DMS79 treated with DMSO at 0.1 percent for 48 hours (cell line): ENCODE measurements around the gene PLA2G4E.
A peak's percentile ranks its signal among the peaks of the same experiment; 100 is the strongest.

Source experiments
- DNase-seq: peaks from one replicate; lab custom pipeline; 2025; lab: John Stamatoyannopoulos, UW

Gene PLA2G4E

DNA sequence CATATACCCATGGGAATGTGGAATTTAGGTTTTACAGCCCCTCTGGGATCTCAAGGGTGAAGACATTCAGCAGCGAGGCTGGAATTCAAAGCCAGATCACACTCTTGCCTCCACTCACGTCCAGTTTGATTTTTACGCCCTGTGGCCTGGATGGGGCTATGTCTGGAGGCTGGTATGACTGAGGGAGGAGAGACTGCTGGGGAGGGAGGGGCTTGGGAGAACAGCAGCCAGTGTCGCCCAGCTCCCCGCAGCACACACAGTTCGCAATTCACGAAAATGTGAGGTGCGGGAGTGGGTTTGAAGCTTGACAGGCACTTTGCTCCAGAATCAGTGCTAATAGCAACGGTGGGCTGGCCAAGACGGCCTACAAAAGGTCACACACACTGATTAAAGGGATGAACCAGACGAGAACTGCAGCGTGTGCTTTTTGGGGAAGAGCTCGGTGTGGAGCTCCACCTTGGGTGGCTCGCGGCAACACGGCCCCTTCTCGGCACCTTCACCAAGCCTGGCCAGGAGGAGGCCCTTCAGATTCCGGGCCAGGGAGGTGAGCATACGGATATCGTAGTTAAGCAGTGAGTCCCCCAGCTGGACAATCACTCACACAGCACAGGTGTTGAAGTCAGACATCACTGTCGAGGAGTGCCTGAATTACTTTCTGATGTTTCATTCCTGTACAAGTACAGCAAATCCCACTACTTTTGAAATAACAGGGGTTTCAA is 64.9 kb downstream of the PLA2G4E start:
- DNase-seq = no peak

DNA sequence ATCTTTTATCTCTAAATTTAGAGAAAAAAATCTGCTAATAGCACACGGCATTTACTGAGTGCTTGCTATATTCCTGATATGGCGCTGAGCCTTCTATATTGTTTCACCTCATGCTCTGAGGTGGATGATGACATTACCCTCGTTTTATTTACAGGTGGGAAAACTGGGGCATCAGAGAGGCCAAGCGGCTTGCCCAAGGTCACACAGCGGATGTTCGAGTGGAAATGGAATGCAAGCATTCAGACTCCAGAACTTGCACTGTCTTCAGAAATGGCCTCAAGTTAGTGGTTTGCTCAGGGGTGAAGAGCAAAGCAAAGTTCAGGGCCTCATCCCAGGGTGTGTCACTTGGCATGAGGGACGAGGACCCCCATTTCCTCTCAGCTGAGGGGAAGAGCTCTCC is 65.7 kb downstream of the PLA2G4E start:
- no peak for DNase-seq

DNA sequence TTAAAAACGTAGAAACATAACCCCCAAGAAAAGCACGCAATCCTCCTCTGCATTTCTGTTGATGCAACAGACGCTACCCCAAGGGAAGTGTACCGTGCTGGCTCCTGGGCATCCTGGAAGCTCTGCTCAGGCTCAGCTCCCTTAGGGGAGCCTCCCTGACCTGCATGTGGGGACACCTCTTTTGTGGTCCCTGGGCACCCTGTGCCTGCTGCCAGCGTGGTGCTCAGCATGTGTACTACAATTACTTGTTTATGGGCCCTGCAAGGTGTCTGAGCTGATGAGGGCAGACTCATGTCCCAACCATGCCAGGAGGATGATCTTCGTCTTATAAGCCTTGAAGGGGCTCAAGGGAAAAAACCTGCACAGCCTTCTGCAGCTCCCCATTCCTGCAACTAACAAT is 66.8 kb downstream of the PLA2G4E start:
- DNase-seq = no peak

DNA sequence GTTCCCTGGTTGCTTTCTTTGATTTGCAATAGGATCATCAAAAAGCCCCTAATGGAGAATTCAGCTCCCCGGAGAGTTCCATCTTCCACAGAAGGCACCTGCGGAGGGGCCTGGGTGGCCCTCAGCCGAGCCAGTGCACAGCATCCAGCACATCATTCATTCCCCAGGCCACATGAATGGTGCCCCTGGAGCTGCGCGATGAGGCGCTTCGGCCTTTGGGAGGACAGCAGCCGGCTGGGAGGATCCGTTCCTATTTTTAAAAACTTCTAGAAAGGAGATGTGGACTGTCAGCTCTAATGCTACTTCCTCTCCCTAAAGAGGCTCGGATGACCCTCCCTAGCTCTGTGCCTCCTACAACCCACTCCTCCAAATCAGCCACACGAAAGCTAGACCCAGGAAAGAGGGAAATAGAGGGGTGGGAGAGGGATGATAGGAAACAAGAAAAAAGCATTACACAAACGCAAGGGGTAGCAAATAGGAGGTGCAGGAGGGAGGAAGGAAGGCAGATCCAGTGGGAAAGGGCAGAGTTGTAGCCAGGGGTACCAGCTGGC is 68.8 kb downstream of the PLA2G4E start:
- DNase-seq = no peak

DNA sequence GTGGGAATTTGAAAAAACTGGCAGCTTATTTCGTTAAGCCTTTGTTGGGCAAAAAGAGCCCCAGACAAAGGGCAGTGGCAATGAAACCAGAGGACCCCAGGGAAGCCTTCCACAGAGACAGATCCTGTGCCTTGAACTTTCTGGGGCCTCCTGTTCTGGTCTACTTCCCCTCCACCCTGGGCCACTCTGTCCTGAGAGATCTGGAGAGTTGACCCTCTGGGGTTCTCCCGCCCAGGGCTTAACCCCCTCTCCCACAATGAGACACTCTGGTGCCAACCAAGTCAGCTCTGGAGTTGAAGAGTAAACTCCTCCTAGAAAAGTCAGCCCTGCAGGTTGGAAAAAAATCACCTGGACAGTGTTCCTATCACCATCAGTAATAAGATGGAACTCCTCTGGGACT is 69.3 kb downstream of the PLA2G4E start:
- DNase-seq = no peak

DNA sequence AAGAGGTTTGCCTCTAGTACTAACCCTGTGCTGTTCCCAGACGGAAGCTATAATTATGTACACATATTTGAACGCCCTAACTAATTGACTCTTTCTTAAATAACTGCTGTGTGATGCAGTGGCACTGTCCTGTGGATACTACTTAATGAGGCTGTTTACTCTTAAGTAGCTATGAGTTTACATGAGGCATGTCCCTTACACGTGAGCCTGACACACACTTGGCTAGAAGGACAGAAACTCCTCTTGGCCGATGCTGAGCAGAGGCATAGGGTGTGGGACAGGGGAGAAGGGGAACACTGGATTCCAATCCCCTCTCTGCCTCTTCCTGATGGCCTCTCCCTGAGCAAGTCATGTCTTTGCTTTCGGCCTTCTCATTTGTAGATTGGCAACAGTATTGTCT is 70.4 kb downstream of the PLA2G4E start:
- no peak for DNase-seq

DNA sequence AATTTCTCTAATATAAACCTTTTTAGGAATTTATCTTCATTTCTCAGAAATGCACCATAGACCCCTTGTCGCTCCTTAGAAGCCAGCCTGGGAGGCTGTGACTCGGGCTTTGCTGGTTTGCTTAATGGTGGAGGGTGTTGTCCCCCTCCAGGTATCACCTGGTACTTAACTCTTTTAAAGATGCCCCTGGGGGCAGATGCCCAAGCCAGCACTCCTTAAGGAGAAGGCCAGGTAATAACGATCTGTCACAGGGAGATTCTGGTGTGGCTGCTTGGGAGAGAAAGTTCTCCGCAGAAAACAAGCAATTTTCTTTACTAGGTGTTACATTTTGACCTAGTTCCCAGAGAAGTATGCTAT is 70.7 kb downstream of the PLA2G4E start:
- no peak for DNase-seq

DNA sequence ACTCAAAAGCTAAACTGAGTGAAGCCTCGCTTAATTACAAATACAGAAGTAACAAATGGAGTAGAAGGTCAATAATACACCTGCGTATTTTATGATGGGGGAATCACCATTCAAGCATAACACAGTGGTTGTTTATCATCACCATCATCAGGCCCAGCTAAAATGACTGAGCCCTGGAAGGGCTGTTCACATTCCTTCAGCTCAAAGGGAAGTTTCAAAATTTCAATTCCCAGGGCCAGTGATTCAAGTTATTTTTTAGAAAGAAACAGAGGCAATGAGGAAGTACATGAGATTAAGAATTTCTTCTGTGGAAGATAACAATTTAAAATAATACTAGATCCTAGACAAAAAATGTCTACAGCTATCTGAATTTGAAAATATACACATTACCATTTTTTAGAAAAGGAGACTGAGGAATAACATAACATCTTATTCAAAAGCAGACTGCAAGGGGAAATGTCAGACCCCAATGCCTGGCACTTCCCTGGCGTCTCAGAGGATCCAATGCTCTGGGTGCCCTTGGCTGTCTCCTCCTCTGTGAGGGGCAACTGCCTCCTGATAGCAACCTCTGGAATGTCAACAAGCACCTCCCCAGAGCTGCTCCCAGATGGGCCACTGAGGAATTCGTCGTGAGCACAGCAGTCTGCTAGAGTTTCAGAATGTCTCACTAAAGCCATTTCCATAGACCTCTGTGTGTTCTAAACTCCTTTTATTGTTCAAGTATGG is 71.3 kb downstream of the PLA2G4E start:
- DNase-seq = no peak

DNA sequence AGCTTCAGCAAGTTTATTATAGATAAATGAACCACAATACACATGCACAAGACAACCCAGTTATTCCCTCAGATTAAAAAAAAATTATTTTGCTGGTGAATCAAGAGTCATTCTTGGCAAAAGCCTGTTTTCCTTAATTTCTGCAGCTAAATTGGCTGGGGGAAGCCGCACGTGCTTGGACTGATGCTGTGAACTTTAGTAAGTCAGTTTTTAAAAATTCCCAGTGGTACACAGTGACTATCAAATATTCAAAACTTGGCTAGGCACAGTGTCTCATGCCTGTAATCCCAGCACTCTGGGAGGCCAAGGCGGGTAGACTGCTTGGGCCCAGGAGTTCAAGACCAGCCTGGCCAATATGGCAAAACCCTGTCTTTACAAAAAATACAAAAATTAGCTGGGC is 72.4 kb downstream of the PLA2G4E start:
- no peak for DNase-seq

DNA sequence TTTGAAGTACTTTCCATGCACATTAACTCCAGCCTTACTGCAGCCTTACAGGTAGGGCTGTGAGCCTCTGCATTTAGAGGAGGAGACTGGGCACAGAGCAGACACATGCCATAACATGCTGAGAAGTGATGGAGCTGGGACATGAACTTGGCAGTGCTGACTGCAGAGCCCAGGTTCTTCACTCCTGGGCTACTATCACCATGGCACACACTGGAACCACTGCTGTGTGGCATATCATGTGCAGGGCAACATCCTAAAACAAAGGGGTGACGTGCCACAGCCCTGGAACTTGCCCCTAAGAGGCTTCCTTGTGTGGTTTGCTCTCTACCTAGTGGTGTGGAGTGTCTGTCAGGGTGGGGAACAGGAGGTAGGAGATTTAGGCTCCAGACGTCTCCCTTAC is 73.9 kb downstream of the PLA2G4E start:
- DNase-seq = no peak

DNA sequence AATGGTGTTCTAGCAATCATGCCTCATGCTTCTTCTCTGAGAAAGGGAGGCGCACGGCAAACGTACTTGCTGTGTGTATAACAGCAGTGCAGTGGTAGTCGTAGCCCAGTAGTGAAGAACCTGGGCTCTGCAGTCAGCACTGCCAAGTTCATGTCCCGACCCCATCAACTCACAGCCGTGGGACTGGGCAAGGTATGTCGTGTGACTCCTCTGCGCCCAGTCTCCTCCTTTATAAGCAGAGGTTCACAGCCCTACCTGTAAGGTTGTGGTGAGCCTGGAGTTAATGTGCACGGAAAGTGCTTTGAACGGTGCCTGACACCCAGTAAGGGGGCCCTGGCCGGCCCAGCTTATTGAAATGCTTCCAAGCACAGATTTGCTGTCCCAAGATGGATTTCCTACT is 75.1 kb downstream of the PLA2G4E start:
- no peak for DNase-seq

DNA sequence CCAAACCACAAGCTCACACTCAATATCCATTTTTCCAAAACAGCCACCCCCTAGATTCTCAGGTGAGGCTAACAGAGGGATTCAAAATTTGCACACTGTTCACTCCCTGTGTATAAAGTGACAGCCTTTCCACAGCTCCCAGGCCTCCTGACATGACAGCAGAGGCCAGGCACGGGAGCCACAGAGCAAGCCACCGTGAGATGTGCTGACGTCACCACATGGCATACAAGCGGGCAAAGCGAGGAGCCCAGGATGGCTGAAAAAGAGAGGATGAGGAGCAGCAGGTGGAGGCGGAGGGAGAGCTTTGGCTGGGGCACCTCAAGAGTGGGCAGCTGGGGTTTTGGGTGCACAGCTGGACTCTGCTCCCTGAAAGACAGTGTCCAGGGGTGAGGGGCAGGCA is 75.6 kb downstream of the PLA2G4E start:
- DNase-seq = no peak

DNA sequence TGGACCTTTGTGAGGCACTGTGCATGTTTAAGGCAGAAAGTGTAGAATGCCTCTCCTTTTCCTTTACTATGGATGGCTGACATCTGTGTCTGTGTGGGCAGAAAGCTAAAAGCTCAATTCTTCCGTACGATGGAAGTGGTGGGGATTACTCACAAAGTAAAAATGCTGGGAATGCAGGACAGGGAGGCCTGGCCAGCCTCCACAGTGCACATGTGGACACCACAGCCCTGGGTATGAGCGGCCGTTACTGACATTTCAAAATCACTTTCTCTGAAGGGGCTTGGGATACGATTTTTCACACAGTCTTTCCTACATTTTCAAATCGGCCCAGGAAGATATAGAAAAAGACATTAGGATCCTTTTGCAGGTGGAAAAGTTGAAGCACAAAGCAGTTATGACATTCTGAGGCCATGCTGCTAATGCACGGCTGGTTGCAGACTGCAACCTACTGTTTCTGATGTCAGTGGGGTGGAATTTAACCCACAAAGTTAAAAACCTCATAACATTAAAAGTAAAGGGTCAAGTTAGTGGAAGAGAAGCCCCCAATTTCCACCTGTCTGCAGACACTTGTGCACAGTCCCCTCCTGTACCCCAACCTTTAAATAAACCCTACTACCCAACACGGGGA is 76.4 kb downstream of the PLA2G4E start:
- DNase-seq = no peak

DNA sequence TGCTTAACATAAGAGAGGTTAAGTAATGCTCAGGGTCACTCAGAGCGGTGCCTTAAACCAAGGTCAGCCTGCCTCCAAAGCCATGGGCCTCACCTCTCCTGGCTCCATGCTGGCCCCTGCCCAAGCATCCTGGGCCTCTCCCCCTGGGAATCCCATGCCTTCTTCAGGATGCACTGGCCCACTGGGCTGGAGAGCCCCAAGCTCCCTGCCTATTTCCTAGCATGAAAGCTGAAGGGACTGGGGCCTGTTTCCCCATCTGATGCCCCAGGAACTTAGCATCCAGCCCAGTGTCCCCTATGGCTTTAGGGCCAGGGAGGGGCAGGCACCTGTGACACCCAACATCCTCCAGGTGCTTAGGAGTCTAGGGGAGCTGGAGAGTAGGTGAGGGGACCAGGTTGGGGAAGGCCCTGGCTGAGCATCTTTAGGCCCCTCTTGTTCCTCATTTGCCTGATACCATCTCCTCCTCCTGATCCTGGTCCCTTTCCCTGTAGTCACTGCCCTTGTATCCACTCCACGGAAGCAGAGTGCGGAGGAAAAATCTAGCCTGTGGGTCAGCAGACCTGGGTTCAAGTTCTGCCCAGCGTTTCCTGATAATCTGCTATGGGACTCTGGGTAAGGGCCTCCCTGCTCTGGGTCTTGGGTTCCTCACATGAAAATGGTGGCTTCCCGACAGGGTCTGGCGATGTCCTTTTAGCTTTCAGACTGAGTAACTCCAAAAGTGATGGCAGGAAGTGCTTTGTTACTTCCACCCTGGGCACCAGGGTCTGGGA is 77.1 kb downstream of the PLA2G4E start:
- no peak for DNase-seq

DNA sequence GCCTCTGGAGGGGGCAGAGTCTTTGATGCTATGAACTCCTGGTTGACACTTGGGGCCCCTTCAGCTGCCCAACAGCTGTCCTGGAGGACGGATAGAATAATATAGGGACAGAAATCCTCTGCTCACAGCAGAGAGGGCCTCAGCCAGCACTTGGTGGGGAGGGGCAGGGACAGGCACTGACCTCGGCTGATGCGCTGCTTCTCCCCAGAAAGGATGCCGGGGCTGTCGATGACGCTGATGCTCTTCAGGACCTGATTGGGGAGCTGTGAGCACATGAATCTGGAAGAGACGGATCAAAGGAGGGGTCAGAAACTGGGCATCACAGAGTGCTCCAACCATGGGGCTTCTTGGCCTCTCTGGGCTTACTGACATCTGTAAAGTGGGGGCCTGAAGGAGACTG is 78.0 kb downstream of the PLA2G4E start:
- DNase-seq = no peak

DNA sequence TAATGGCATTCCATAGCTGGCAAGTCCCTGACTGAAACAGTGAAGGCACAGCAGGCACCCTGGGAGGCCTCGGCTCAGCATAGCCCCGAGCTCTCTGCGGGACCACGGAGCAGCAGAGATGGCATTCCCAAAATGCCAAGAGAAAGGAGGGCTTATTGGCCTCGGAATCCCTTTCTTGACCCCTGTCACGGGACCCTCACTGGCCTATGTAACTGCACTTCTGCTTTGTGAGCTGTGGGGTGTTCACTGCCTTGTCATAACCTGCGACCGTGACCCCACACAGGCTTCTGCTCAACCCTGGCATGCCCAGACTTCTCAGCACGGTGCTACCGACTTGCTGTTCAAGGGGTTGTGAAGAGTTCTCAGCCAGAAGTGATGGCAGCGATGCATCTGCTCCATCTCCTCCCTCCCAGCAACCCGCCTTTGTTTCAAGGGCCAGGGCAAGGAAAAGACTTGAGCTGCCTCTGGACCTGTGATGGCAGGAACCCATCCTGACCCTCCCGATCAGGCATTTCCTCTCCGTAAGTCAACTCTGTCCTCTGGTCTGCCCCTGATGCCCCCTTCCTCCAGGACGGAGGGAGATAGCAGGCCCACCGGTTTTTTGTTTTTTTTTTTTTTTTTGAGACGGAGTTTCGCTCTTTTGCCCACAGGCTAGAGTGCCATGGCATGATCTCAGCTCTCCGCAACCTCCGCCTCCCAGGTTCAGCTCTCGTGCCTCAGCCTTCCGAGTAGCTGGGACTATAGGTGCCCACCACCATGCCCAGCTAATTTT is 79.0 kb downstream of the PLA2G4E start:
- peak; percentile 66 for DNase-seq

DNA sequence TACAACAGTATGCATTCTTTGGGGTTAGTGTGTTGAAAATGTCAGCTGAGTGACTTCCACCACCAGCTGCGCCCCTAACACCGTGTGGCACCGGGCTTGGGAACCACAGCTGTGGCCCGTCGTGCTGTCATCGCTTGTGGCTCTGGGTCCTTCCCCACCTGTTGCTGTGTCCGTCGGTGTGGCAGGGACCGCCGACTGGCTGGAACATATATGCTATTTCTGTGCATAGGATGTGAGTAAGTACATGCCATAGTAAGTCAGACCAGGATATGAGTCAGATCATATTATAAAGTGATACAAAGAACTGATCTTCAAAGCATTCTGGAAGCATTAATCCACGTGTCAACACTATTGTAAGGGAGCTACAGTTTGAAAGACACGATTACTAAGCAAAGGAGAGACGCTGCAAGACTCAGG is 80.4 kb downstream of the PLA2G4E start:
- DNase-seq = no peak

DNA sequence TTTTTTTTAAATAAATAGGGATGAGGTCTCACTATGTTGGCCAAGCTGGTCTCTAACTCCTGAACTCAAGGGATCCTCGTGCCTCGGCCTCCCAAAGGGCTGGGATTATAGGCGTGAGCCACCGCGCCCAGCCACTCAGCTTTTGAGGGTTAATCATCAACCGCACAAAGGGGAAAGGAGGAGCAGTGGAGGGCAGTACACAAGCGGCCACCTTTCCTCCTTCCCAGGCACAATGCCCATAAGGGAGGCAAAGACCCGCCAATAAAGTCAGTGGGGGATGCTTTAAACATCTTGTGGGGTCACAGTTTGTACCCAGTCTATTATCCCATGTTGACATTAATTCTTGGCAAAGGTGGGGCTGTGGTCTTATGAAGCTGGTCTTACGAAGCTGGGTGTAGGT is 80.9 kb downstream of the PLA2G4E start:
- no peak for DNase-seq

DNA sequence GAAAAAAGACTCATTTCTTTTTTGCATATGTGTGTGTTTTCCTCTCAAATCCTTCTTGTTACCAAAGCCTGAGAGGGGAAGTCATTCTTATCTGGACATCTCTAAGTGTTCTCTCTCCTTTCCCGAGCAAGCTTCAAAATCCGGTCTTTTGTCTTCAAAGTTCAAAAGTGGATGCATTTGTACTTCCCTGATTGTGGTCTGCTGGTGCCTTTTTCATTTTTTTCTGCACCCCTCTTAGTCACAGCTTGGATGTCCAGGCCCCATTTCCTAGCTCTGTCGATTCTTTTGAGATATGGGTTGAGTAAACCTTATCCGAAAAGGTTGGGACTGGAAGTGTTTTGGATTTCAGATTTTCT is 83.3 kb downstream of the PLA2G4E start:
- no peak for DNase-seq

DNA sequence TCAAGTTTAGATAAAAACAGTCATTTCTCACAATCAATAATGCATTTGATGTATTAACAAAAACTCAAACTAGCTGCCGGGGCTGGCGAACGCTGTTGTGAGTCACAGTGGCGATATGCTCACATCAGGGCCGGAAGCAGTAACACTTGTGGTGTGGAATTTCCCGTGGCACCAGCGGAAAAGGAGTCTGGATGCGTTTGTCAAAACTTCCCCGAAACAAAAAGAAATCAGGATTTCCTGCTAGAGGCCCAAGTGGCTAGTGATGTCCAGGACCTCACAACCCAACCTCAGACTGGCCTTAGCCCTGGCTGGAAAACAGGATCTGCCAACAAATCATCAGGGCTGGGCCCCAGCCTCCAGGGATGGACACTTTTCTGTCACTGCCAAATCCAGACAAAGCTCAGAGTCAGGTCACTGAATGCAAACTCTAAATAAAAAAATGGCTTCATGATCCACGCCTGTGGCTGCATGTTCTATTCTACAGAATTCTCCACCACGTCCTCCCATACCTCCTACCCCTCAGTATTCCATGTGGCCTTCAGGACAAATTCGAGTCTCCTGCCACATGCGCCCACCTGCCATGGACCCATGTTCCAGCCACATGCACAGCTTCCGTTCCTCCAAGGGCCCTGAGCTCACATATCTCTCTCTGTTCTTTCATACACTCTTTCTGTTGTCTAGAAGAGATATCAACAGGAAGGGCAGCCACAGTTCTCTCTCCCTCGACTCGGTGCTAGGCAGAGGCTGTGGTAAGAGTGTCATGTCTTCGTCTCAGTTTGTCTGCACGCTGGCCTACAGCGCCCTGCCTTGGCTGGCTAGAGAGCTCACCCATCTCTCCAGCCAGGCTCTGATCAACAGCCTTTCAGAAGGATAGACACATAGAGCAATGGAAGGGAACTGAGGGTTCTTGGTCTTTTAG is 83.9 kb downstream of the PLA2G4E start:
- no peak for DNase-seq

DNA sequence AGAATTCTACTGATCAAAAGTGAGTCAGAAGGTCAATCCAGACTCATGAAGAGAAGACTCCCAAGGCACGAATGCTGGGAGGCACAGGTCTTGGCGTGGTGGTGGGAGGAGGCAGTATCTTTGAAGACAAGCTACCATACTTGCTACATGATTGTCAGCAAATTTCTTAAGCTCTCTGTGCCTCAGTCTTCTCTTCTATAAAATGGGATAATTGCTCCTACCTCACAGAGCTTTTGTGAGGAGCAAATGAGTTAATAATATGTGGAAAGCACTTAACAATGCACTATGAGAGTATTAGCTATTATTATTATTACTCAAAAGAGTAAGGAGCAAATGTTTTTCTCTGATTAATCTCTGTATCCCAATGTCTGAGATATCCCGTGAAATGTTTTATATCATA is 84.7 kb downstream of the PLA2G4E start:
- no peak for DNase-seq
